ENCODE measurements around the gene PACS1. TPM values are rescaled to one million over a fixed set of nuclear protein-coding genes. Genes with fewer than 3 reads are reported as not detected.
A peak's percentile ranks its signal among the peaks of the same experiment; 100 is the strongest.

The PACS1 gene
- polyA plus RNA-seq, 1 donor (not counting 4 experiments of a cell fraction or from before 2014, with no cell fraction given) = 14.9 TPM

DNA sequence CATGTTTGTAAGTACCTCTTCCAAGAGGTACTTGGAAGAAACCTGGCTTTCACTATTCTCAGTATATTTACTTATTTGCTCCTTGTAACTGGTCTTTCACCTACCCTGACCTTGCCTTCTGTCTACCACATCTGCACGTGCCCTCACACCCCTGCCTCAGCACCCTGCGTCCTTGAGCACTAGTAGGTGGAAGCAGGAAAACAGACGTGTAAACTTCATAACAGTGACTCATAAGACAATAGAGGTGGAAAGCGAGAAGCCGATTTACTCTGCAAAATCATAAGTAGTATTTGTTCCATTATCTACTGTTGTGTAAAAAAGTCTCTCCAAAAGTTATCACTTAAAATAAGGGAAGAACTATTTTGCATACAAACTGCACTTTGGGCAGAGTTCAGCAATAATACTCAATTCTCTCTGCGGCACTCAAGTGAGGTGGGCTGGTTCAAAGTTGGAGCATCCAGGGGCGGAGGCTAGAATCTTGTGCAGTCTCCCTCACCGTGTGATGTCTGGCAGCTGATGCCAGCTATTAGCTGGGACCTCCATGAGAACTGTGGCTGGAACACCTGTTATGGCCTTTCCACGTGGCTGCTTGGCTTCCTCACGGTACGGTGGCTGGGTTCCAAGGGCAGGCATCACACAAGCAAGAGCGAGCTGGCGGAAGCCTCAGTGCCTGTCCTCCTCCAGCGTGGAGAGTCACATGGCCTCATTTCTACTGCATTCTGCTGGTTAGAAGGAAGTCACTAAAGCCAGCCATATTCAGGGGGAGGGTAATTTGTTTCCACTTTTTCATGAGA lies 30.4 kb downstream of the PACS1 start:
- peak overlapping the region; percentile 2 for H3K9ac ChIP-seq (ENCODE audit: control insufficient read depth, extremely low read depth, insufficient read depth, low read length)
- TF ChIP-seq, protein P1, sequence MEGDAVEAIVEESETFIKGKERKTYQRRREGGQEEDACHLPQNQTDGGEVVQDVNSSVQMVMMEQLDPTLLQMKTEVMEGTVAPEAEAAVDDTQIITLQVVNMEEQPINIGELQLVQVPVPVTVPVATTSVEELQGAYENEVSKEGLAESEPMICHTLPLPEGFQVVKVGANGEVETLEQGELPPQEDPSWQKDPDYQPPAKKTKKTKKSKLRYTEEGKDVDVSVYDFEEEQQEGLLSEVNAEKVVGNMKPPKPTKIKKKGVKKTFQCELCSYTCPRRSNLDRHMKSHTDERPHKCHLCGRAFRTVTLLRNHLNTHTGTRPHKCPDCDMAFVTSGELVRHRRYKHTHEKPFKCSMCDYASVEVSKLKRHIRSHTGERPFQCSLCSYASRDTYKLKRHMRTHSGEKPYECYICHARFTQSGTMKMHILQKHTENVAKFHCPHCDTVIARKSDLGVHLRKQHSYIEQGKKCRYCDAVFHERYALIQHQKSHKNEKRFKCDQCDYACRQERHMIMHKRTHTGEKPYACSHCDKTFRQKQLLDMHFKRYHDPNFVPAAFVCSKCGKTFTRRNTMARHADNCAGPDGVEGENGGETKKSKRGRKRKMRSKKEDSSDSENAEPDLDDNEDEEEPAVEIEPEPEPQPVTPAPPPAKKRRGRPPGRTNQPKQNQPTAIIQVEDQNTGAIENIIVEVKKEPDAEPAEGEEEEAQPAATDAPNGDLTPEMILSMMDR (optimal IDR thresholded peaks at IDR 0.05 in 1 of 3, IDR thresholded peaks at IDR 0.05 in 1 of 3, conservative IDR thresholded peaks at IDR 0.05 in 1 of 3; ENCODE audit: extremely low read depth in 1 of 3, insufficient read depth in 2 of 3, low read length in 3 of 3) = no peak
- no peak for TF ChIP-seq EZH2 (IDR thresholded peaks at IDR 0.05; ENCODE audit: low read length)
- dilution Hi-C loops (cut with MboI; ENCODE audit: extremely low pct_ligation_motif_present, low sequenced_read_pairs) = no loop called here
- H3K9me3 ChIP-seq (ENCODE audit: control insufficient read depth, low read depth, low read length) = no peaks in the 10 kb centered on the region
- H3K79me2 ChIP-seq (ENCODE audit: control insufficient read depth, insufficient read depth, low read length) = peaks cover 25% of the 10 kb centered on the region
- no peak for DNase-seq (ENCODE audit: low read depth, low spot score)
- no peaks in the 10 kb centered on the region for H3K36me3 ChIP-seq (ENCODE audit: control insufficient read depth in 2 of 2, extremely low read depth in 1 of 2, insufficient read depth in 2 of 2, low read length in 2 of 2)
- peaks cover 10% of the 10 kb centered on the region for H3K4me1 ChIP-seq (ENCODE audit: control insufficient read depth, extremely low read depth, insufficient read depth, low read length)
- H3K9me1 ChIP-seq (ENCODE audit: control insufficient read depth, extremely low read depth, insufficient read depth, low read length) = peaks cover 2% of the 10 kb centered on the region
- H4K20me1 ChIP-seq (ENCODE audit: control insufficient read depth, extremely low read depth, insufficient read depth, low read length) = no peaks in the 10 kb centered on the region
- H2AFZ ChIP-seq (ENCODE audit: control insufficient read depth, low read length) = peak overlapping the region; percentile 61
- peak overlapping the region; percentile 66 for H3K4me2 ChIP-seq (ENCODE audit: control insufficient read depth, extremely low read depth, insufficient read depth, low read depth, low read length)
- H3K27me3 ChIP-seq (ENCODE audit: control insufficient read depth, extremely low read depth, insufficient read depth, low read length) = no peaks in the 10 kb centered on the region
- peak overlapping the region in 2 of 3 experiments; percentile 5 to 19 for H3K4me3 ChIP-seq (ENCODE audit: control insufficient read depth in 2 of 3, extremely low read depth in 1 of 3, insufficient read depth in 2 of 3, low read depth in 1 of 3, low read length in 3 of 3)
- H3K27ac ChIP-seq (ENCODE audit: control insufficient read depth, insufficient read depth, low read length) = peak overlapping the region; percentile 19
- FAIRE-seq = no peak

DNA sequence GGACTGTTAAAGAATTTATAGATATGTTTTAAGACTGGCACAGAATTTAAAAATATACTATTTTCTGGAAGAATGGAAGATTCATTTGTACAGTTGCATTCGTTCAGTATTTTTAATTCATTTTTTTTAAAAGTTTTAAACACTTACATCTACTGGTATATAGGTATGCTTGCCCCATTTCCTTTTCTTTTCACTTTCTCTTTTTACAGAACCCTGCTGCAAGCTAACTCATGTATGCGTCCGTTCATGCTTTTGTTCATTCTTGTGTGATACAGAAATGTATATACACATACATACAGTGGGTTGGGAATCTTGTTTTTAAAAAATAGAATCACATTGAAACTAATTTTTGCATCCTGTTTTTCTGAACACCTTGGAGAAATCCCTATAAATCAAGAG lies 31.0 kb downstream of the PACS1 start:
- no peaks in the 10 kb centered on the region for H3K27me3 ChIP-seq (ENCODE audit: control insufficient read depth, extremely low read depth, insufficient read depth, low read length)
- no peak for TF ChIP-seq EZH2 (IDR thresholded peaks at IDR 0.05; ENCODE audit: low read length)
- TF ChIP-seq, protein P1 (optimal IDR thresholded peaks at IDR 0.05 in 1 of 3, IDR thresholded peaks at IDR 0.05 in 1 of 3, conservative IDR thresholded peaks at IDR 0.05 in 1 of 3; ENCODE audit: extremely low read depth in 1 of 3, insufficient read depth in 2 of 3, low read length in 3 of 3) = no peak
- DNase-seq (ENCODE audit: low read depth, low spot score) = no peak
- no peak overlapping the region for H2AFZ ChIP-seq (ENCODE audit: control insufficient read depth, low read length)
- H3K27ac ChIP-seq (ENCODE audit: control insufficient read depth, insufficient read depth, low read length) = no peak overlapping the region
- H3K4me1 ChIP-seq (ENCODE audit: control insufficient read depth, extremely low read depth, insufficient read depth, low read length) = peaks cover 10% of the 10 kb centered on the region
- no peaks in the 10 kb centered on the region for H3K9me3 ChIP-seq (ENCODE audit: control insufficient read depth, low read depth, low read length)
- H3K4me3 ChIP-seq (ENCODE audit: control insufficient read depth in 2 of 3, extremely low read depth in 1 of 3, insufficient read depth in 2 of 3, low read depth in 1 of 3, low read length in 3 of 3) = peak overlapping the region in 1 of 3 experiments; percentile 5
- H3K4me2 ChIP-seq (ENCODE audit: control insufficient read depth, extremely low read depth, insufficient read depth, low read depth, low read length) = peak overlapping the region; percentile 66
- peak overlapping the region; percentile 2 for H3K9ac ChIP-seq (ENCODE audit: control insufficient read depth, extremely low read depth, insufficient read depth, low read length)
- no peaks in the 10 kb centered on the region for H3K36me3 ChIP-seq (ENCODE audit: control insufficient read depth in 2 of 2, extremely low read depth in 1 of 2, insufficient read depth in 2 of 2, low read length in 2 of 2)
- peaks cover 30% of the 10 kb centered on the region for H3K79me2 ChIP-seq (ENCODE audit: control insufficient read depth, insufficient read depth, low read length)
- H3K9me1 ChIP-seq (ENCODE audit: control insufficient read depth, extremely low read depth, insufficient read depth, low read length) = peaks cover 2% of the 10 kb centered on the region
- no peaks in the 10 kb centered on the region for H4K20me1 ChIP-seq (ENCODE audit: control insufficient read depth, extremely low read depth, insufficient read depth, low read length)
- no peak for FAIRE-seq
- dilution Hi-C loops (cut with MboI; ENCODE audit: extremely low pct_ligation_motif_present, low sequenced_read_pairs) = no loop called here
